Measurements from ENCODE around the gene NFATC1. TPM values are rescaled to one million over a fixed set of nuclear protein-coding genes. Genes with fewer than 3 reads are reported as not detected.
A peak's percentile ranks its signal among the peaks of the same experiment; 100 is the strongest.
"Not testable (repeated sequence)": the region's sequence is repeated elsewhere in the genome, so short reads cannot be mapped to it uniquely, and the experiment has no call there.

NFATC1 gene
- total and polyA plus RNA-seq, 5 experiments from 2014 or later, result 12.7 to 51.0 (median 34.9) TPM

DNA sequence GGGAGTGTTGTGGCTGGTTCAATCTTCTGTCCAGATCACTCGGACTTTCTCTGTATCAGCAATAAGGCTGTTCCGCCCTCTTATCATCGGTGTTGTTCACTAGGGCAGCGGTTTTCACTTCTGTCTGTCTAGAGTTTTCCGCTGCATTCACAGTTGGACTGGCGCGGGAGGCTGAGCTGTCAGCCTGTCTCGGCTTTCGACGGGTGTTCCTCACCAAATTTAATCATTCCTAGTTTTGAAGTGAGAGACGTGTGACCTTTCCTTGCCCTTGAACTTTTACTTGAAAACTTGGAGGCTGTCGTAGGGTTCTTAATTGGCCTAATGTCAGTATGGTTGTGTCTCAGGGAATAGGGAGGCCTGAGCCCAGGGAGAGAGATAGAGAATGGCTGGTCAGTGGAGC, 108.3 kb downstream of the NFATC1 start:
- DNase-seq (peak in 1 of 10 donors; percentile 18), ATAC-seq (no peak)
- POLR2A ChIA-PET, result interaction anchor here (0.8 kb wide), 1 partner anchor 20 kb away, joined by 3 read pairs; no protein-coding TSS in a partner anchor
- H3K27me3 Mint-ChIP-seq, result no peaks in the 10 kb centered on the region
- H3K4me3 Mint-ChIP-seq, result peak overlapping the region in 6 of 10 donors; percentile 0 to 66 (median 46)
- H3K36me3 Mint-ChIP-seq, result peaks cover 9 to 14% (median 12%) of the 10 kb centered on the region in 3 donors
- peaks cover 0 to 14% (median 11%) of the 10 kb centered on the region in 9 donors for H3K9me3 Mint-ChIP-seq
- H3K27ac Mint-ChIP-seq, result peak overlapping the region; percentile 42 to 91 (median 82)
- peaks cover 25 to 52% (median 51%) of the 10 kb centered on the region in 4 donors for H3K4me1 Mint-ChIP-seq

DNA sequence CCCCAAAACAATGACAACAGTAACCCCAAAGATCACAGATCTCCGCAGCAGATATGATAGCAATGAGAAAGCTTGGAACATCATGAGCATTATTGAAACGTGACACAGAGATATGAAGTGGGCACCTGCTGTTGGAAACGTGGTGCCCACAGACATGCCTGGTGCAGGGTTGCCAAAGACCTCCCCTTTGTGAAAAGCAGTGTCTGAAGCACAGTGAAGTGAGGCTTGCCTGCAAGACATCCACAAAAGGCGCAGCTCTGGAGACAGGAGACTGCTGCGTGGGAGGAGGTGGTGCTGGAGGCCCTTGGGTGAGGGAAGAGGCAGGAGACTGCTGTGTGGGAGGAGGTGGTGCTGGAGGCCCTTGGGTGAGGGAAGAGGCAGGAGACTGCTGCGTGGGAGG, 108.8 kb downstream of the NFATC1 start:
- H3K27ac Mint-ChIP-seq, result peak overlapping the region; percentile 42 to 91 (median 82)
- peak overlapping the region in 7 of 10 donors; percentile 19 to 66 (median 38) for H3K4me3 Mint-ChIP-seq
- peak in 1 of 10 donors; percentile 31 for DNase-seq
- POLR2A ChIA-PET, H3K9me3 Mint-ChIP-seq, ATAC-seq, H3K27me3 Mint-ChIP-seq: not testable (repeated sequence)
- peaks cover 5 to 13% (median 8%) of the 10 kb centered on the region in 3 donors for H3K36me3 Mint-ChIP-seq
- peaks cover 25 to 56% (median 51%) of the 10 kb centered on the region in 4 donors for H3K4me1 Mint-ChIP-seq

DNA sequence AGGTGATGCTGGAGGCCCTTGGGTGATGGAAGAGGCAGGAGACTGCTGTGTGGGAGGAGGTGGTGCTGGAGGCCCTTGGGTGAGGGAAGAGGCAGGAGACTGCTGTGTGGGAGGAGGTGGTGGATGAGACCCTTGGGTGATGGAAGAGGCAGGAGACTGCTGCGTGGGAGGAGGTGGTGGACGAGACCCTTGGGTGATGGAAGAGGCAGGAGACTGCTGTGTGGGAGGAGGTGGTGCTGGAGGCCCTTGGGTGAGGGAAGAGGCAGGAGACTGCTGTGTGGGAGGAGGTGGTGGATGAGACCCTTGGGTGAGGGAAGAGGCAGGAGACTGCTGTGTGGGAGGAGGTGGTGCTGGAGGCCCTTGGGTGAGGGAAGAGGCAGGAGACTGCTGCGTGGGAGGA, 109.7 kb downstream of the NFATC1 start:
- peak in 1 of 10 donors; percentile 36 for DNase-seq
- H3K27me3 Mint-ChIP-seq, H3K9me3 Mint-ChIP-seq, ATAC-seq: not testable (repeated sequence)
- Mint-ChIP-seq H3K4me1 (peaks cover 25 to 61% (median 53%) of the 10 kb centered on the region in 4 donors), H3K36me3 (peaks cover 0 to 14% (median 8%) of the 10 kb centered on the region in 3 donors), H3K27ac (peak overlapping the region in 8 of 10 donors; percentile 87 to 96 (median 92)), H3K4me3 (peak overlapping the region in 6 of 10 donors; percentile 5 to 87 (median 78))
- POLR2A ChIA-PET, result interaction anchor here (1.1 kb wide), 1 partner anchor 21 kb away, joined by 5 read pairs; no protein-coding TSS in a partner anchor

DNA sequence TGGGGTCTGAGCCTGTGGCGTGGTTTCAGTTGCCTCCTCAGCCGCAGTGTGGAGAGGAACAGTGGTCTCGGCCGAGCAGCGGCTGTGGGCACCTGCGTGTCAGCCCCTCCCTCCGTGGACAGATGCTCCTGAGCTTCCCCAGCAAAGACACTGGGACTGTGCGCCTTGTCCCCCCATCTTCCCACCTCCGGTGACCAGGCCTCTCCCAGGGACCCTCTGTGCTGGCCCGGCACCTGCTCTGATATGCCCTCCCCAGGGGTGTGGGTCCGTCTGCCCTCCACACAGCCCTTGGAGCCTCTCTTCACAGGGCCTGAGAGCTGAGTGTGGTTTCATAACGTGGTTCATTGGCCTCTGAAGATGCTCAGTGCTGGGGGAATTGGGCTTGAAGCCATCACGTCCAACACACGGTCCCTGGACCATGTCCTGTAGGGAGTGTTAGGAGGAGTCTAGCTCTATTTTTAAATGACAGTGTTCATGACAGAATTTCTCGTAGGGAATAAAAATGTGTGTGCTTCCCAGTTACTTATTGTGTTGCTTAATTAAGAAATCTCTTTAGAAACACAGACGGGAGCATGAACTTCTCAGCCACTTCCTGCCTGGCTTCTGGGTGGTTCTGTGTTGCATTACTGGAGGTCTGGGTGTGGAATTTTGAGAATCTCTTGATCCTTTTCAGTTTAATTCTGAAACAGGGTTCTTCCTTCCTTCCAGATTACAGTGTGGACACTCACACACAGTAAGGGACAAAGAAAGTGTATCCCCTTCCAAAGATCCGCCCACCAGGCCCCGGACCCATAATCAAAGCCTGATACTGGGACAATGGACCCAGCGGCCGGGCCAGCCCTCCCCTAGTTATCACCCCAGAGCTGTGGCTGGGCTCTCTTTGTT, 110.7 kb downstream of the NFATC1 start:
- Mint-ChIP-seq H3K4me3 (peak overlapping the region; percentile 66 to 87 (median 77)), H3K27me3 (no peaks in the 10 kb centered on the region), H3K9me3 (no peaks in the 10 kb centered on the region), H3K4me1 (peaks cover 25 to 61% (median 52%) of the 10 kb centered on the region in 4 donors), H3K27ac (peak overlapping the region; percentile 85 to 96 (median 92)), H3K36me3 (peaks cover 0 to 14% (median 8%) of the 10 kb centered on the region in 3 donors)
- POLR2A ChIA-PET, result interaction anchor here (0.6 to 2.8 kb wide), 10 partner anchors 9 to 110 kb away, joined by 3 to 19 read pairs (median 5); no protein-coding TSS in a partner anchor
- DNase-seq (peak in 4 of 10 donors; percentile 32 to 52 (median 40)), ATAC-seq (peak; percentile 60 to 67)

DNA sequence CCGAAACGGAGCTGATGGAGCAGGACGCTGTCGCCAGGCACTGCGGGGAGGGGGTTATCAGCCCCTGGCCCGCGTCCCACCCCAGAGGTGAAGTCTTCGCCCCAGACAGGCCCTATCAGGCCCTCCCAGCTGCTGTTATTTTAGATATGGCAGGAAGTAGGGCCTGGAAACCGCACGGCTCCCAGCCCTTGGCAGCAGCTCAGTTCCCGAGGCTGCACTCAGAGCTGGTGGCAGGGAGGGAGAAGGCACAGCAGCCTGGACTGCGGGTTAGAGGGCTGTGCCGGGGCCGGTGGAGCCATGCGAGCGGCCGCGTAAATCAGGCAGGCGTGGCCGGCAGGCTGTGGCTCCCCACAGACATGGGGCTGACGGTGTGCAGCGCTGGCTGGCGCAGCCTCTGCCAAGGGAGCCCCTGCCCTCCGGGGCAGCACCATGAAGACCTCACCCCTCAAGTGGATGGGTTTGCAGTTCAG, 111.4 kb downstream of the NFATC1 start:
- no peaks in the 10 kb centered on the region for H3K27me3 Mint-ChIP-seq
- POLR2A ChIA-PET, result interaction anchor here (0.6 to 2.8 kb wide), 9 partner anchors 9 to 109 kb away, joined by 3 to 19 read pairs (median 5); no protein-coding TSS in a partner anchor
- peak; percentile 69 to 70 for ATAC-seq
- no peaks in the 10 kb centered on the region for H3K9me3 Mint-ChIP-seq
- peaks cover 25 to 61% (median 52%) of the 10 kb centered on the region in 4 donors for H3K4me1 Mint-ChIP-seq
- peak in 6 of 10 donors; percentile 11 to 61 (median 42) for DNase-seq
- H3K36me3 Mint-ChIP-seq, result peaks cover 0 to 17% (median 8%) of the 10 kb centered on the region in 3 donors
- H3K4me3 Mint-ChIP-seq, result peak overlapping the region; percentile 66 to 87 (median 77)
- H3K27ac Mint-ChIP-seq, result peak overlapping the region; percentile 85 to 96 (median 92)

DNA sequence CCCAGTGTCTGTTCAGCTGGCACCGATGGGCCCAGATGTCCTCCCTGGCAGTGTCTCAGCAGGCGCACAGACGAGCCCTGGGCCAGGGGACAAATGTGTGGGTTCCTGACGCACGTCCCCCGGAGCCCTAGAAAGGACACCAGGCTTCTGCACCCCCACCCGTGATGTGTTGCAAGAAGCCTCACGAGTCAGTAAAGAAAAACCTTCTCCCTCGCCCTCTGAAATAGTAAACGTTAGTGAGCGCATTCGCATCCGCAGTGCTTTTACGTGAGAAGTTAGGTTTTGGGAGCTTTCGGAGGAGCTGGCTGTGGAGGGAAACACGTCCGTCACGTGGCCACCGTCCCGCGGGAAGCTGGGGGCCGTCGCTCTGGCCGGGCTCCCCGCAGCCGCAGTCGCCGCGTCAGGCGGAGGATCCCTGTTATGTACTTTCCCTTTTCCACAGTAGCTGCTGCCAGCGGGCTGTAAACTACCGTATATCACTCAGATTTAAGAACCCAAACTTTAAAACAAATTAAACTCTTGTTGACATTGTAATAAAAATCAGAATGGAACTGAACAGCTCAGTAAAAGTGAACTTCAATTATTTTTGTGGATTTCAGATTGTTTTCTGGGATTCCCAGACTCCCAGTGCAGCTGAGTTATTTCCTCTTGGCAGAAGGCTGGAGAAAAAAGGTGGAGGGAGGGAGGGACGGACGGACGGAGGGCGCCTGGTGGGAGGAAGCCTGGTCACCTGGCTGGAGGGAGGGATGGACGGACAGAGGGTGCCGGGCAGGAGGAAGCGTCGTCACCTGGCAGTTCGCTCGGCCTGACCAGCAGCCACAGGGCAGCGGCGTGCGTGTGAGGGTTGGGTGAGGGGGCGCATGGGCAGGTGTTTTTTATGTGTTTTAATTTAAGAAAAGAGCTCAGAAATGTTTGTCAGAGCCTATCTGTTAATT, 112.1 kb downstream of the NFATC1 start:
- peak; percentile 6 to 63 for ATAC-seq
- H3K4me3 Mint-ChIP-seq, result peak overlapping the region; percentile 66 to 87 (median 77)
- DNase-seq, result peak in 6 of 10 donors; percentile 22 to 57 (median 50)
- no peaks in the 10 kb centered on the region for H3K27me3 Mint-ChIP-seq
- no peaks in the 10 kb centered on the region for H3K9me3 Mint-ChIP-seq
- peaks cover 0 to 19% (median 8%) of the 10 kb centered on the region in 3 donors for H3K36me3 Mint-ChIP-seq
- peaks cover 25 to 60% (median 51%) of the 10 kb centered on the region in 4 donors for H3K4me1 Mint-ChIP-seq
- H3K27ac Mint-ChIP-seq, result peak overlapping the region; percentile 66 to 96 (median 92)
- POLR2A ChIA-PET, result interaction anchor here (0.6 to 2.8 kb wide), 8 partner anchors 8 to 110 kb away, joined by 3 to 19 read pairs (median 6); no protein-coding TSS in a partner anchor

DNA sequence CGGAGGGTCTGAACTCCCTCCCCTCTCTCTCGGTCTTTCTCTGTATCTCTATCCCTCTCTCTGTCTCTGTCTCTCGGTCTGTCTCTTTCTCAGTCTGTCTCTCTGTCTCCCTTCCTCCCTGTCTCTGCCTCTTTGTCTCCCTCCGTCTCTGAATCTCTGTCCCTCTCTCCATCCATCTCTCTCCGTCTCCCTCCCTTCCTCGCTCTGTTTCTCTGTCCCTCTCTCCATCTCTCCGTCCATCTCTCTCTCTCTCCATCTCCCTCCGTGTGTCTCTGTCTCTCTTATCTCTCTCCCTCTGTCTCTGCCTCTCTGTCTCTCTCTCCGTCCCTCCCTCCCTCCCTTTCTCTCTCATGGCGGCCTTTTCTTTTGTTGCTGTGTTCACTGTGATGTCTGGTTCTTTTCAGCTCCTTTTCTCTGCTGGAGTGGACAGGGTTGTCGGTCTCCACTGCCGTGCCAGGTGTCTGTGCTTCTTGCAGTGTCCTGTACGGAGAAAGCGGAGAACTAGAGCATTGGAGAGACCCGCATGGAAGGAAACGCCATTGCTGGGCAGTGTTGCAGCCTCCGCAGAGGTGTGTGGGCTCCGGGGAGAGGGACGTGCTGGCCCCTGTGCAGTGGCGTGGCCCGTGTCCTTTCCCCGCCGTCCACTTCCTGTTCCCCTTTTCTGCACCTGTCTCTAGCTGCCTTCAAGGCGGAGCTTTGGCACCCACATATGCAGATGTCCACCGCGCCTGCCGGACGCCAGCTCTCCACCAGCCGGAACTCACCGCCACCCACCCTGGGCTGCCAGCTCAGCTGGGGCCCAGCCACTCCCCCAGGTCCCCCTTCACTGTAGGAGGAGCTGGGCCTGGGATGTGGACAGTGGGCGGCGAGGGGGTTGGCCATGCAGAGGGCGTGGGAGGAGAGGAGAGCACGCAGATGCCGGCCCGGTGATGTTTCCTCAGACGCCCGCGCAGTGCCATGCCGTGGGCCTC, 113.1 kb downstream of the NFATC1 start:
- DNase-seq, result peak in 1 of 10 donors; percentile 51
- no peaks in the 10 kb centered on the region for H3K9me3 Mint-ChIP-seq
- peaks cover 0 to 26% (median 10%) of the 10 kb centered on the region in 3 donors for H3K36me3 Mint-ChIP-seq
- H3K4me3 Mint-ChIP-seq, result peak overlapping the region in 9 of 10 donors; percentile 14 to 81 (median 72)
- POLR2A ChIA-PET, result interaction anchor here (1.2 to 2.8 kb wide), 4 partner anchors 7 to 108 kb away, joined by 4 to 19 read pairs (median 10); no protein-coding TSS in a partner anchor
- no peaks in the 10 kb centered on the region for H3K27me3 Mint-ChIP-seq
- peaks cover 25 to 51% (median 48%) of the 10 kb centered on the region in 4 donors for H3K4me1 Mint-ChIP-seq
- no peak for ATAC-seq
- peak overlapping the region; percentile 40 to 96 (median 92) for H3K27ac Mint-ChIP-seq

DNA sequence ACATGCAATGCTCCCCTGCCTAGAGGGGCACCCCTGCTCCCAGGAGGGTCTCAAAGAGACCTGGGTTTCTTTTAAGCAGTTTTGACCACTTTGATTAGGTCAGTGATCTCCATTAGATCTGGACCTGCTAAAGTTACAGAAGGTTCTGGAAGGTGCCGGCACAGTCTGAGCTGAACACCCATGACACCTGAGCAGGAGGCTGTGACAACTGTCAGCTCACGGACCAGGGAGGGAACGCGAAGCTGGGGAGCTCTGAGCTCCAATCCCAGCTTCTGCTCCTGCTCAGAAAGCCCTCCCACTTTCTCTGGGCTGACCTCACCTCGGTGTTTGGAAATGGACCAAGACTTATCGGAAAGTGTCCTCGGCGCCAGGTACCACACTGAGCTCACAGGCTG, 113.8 kb downstream of the NFATC1 start:
- Mint-ChIP-seq H3K36me3 (peaks cover 0 to 26% (median 10%) of the 10 kb centered on the region in 3 donors), H3K9me3 (no peaks in the 10 kb centered on the region), H3K4me3 (peak overlapping the region in 1 of 10 donors; percentile 19), H3K4me1 (peaks cover 19 to 44% (median 42%) of the 10 kb centered on the region in 4 donors), H3K27me3 (no peaks in the 10 kb centered on the region), H3K27ac (peak overlapping the region in 7 of 10 donors; percentile 40 to 91 (median 66))
- DNase-seq, result peak in 1 of 10 donors; percentile 13
- ATAC-seq, result no peak
- POLR2A ChIA-PET, result interaction anchor here (1.2 kb wide), 1 partner anchor 109 kb away, joined by 4 read pairs; no protein-coding TSS in a partner anchor

DNA sequence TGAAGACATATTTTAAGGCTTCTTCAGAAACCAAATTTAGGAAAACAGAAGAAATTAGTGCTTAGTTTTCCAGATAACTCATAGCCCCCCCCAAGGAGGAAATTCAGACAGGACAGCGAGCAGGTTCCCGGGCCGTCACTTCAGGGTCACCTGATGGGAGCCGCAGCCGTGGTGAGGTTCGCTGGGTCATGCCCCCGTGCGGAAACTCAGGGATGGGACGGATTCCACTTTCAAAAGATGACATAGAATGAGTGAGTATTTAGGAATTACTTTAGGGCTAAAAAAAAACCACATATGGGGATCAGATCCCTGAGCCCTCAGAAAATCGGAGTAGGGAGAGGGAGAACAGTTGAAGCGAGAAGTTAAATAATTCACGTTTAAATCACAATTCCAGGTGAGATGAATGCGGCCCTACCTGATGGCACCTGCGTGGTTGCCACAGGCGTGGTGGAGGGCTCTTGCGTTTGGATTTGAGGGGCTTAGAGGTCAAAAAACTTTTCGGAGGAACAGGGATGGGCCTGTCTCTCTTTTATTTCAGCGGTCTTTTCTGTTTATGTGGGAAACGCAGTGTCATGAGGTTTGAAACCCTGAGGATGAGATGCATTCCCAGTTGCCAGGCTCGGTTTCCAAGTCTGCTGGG, 114.4 kb downstream of the NFATC1 start:
- DNase-seq (no peak), ATAC-seq (no peak)
- POLR2A ChIA-PET, result interaction anchor here (1.2 kb wide), 1 partner anchor 109 kb away, joined by 4 read pairs; no protein-coding TSS in a partner anchor
- no peak overlapping the region for H3K4me3 Mint-ChIP-seq
- peak overlapping the region in 8 of 10 donors; percentile 22 to 91 (median 65) for H3K27ac Mint-ChIP-seq
- no peaks in the 10 kb centered on the region for H3K9me3 Mint-ChIP-seq
- peaks cover 18 to 44% (median 41%) of the 10 kb centered on the region in 4 donors for H3K4me1 Mint-ChIP-seq
- H3K36me3 Mint-ChIP-seq, result peaks cover 0 to 26% (median 10%) of the 10 kb centered on the region in 3 donors
- no peaks in the 10 kb centered on the region for H3K27me3 Mint-ChIP-seq

DNA sequence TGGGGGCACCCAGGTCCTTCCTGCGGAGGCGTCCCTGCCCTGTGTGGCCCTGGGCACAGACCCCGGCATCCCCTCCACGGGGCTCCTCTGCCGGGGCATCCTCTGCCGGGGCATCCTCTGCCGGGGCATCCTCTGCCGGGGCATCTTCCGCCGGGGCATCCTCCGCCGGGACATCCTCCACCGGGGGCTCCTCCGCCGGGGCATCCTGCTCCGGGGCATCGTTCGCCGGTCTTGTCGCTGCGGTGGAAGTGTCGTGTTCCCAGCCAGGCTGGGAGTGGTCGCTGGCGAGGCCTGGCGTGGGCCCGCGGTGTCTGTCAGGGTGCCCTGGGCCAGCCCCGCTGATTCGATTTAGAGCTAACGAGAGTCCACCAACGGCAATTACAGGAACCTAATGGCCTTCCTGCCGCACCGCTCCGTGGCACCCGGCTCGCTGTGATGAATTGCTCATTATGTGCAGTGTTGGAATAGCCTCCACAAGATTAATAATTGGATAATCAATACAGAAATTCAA, 115.1 kb downstream of the NFATC1 start:
- ATAC-seq (no peak), DNase-seq (peak in 1 of 10 donors; percentile 56)
- Mint-ChIP-seq H3K27me3 (no peaks in the 10 kb centered on the region), H3K4me3 (no peak overlapping the region), H3K9me3 (no peaks in the 10 kb centered on the region), H3K4me1 (peaks cover 18 to 45% (median 40%) of the 10 kb centered on the region in 4 donors), H3K36me3 (peaks cover 0 to 26% (median 10%) of the 10 kb centered on the region in 3 donors), H3K27ac (no peak overlapping the region)
- POLR2A ChIA-PET, result no interaction called here
